Stimulated activated CD8-positive, alpha-beta memory T cell treated with anti-CD3 and anti-CD28 coated beads, Interleukin-4, amount 100 ng/mL, for 1 hour (primary cell): ENCODE measurements around the gene DGKE.

Experiments
- DNase-seq, 2 donors: peaks; one replicate each; pipeline ENCODE4 v3.0.0-alpha.2; 2020; ENCODE audit warnings: low read depth in 2 of 2, low spot score in 1 of 2

Gene DGKE

DNA sequence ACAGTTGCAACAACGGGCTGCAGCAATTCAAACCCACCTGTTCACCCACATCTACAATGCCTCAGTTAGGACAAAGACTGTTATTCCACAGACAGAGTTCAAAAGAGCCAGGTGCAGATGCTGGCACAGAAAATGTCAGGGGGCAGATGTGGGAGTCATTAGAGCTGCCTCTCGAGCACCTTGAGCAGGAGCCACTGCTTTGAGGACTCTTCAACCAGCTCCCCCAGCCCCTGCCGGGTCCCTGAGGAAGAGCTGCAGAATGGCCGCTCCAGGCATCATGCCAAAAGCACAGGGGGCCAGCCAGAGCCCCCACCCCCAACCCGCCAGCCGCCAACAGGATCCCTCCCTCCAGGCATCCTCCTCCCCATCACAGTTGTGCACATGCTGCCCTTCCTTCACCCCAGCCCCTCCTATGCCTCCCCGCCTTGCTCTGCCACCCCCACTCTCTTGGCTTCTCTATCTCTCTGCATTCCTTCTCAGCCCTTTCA is 21.0 kb upstream of the DGKE start:
- no peak for DNase-seq

- no peak for DNase-seq
Observed at GRCh38 chr17:56815711-56816110, 18.2 kb upstream of the DGKE start.

DNA sequence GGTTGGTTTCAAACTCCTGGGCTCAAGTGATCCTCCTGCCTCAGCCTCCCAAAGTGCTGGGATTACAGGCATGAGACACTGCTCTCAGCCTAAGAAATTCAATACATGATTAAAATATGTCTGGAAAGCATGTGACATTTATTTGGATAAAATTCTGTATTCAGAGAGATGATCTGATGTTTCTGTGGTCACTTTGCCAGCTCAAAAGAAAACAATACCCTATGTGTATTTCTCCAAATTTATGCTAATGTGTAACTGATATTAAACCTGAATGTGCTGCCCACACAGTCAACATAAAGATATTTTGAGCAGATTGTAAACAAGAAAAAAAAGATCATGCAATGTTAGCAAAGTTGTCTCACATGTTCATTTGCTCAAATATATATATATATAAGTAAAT is 16.9 kb upstream of the DGKE start:
- no peak for DNase-seq

DNA sequence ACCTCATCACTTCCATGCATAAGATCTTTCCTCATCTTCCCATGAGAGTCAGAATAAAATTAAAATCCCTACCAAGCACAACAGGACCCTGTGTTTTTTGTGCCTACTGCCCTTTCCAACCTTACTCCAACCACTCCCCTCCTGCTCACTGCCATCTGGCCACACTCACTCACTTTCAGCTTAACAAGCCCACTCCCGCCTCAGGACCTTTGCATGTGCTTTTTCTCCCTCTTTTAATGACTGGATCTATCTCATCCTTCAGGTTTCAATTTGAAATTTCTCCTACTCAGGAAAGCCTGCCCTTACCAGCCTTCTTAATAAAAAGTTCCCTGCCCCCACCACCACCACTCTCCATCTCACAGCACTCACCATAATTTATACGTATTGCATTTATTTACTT is 14.9 kb upstream of the DGKE start:
- no peak for DNase-seq

GRCh38 chr17:56819431-56820145 is 14.4 kb upstream of the DGKE start:
- peak; percentile 23 to 51 for DNase-seq

- no peak for DNase-seq
Observed at GRCh38 chr17:56820207-56820606, 13.7 kb upstream of the DGKE start.

GRCh38 chr17:56821847-56822534 is 12.0 kb upstream of the DGKE start:
- DNase-seq = no peak

- no peak for DNase-seq
Observed at GRCh38 chr17:56822725-56823124, 11.2 kb upstream of the DGKE start.

GRCh38 chr17:56823848-56824247 is 10.1 kb upstream of the DGKE start:
- no peak for DNase-seq

GRCh38 chr17:56824503-56824902 is 9.4 kb upstream of the DGKE start:
- DNase-seq = no peak

GRCh38 chr17:56826611-56827414 is 7.1 kb upstream of the DGKE start:
- no peak for DNase-seq

DNA sequence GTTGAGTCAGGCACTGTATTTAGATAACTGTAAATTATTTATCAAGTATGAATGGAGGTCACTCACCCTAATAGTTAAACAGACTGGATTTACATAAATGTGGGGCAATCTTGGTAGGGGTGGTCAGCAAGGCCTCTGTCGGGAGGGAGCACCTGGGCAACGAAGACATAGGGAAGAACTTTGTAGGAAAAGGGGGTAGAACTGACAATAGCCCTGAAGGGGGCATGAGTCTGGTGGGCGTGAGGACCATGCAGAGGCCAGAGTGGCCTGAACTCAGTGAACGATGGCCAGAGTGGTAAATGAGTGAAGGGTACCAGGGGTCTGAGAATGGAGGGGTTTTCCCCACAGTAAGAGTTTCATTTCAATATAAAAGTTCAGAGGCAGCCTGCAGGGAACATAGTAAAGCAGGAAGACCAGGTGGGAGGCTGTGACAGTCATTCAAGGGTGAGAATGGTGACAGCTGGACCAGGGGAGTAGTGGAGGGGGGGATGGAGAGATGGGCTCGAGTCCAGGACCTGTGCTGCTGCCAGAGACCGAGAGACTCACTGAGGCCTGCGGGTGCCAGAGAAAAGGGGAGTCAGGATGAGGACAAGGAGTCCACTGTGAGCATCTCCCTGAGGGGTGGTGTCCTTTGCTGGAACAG is 3.1 kb upstream of the DGKE start:
- no peak for DNase-seq

DNA sequence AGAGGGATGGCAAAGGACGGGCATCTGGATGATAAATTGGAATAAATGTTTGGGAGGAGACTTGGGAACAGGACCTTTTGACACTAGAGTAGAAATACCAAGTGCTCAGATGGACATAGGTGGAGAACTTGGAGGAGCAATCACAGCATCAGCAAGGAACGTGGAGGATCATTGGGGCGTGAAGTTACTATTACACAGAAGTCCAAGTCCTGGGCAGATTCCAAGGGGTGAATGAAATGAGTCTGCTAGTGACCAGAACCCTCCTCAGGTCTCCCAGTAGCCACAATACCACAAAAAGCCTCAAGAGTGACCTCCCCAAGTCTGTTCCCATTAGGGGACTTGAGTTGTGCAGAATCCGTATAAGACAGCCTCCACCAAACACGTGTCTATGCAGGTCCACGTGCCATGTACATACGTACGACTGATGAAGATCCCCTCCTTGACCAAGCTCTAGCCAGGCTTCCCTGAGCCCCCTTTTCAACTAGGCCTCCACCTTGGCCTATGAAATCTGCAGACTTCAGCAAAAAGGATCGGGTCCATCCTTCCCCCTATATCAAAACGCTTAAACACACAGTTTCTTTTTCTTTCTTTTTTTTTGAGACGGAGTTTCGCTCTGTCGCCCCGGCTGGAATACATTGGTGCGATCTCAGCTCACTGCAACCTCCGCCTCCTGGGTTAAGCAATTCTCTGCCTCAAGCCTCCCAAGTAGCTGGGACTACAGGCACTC is 2.4 kb upstream of the DGKE start:
- DNase-seq = no peak

DNA sequence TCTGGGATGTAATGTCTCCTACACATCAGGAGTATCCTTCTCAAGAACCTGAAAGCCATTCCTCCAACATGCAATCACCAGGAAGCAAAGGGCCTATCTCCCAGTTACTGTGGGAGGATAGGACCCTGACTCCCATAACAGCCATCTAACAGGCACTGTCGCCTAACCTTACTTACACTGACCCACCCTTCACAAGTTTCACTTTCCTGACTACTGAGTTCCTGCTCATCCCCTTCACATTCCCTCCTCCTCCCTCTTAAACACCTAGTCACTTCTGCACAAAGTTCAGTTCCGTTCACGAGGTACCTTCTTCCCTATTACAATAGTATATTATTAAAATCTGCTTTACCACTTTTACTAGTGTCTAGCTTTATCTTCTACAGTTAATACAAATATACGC is 1.5 kb upstream of the DGKE start:
- DNase-seq = no peak

DNA sequence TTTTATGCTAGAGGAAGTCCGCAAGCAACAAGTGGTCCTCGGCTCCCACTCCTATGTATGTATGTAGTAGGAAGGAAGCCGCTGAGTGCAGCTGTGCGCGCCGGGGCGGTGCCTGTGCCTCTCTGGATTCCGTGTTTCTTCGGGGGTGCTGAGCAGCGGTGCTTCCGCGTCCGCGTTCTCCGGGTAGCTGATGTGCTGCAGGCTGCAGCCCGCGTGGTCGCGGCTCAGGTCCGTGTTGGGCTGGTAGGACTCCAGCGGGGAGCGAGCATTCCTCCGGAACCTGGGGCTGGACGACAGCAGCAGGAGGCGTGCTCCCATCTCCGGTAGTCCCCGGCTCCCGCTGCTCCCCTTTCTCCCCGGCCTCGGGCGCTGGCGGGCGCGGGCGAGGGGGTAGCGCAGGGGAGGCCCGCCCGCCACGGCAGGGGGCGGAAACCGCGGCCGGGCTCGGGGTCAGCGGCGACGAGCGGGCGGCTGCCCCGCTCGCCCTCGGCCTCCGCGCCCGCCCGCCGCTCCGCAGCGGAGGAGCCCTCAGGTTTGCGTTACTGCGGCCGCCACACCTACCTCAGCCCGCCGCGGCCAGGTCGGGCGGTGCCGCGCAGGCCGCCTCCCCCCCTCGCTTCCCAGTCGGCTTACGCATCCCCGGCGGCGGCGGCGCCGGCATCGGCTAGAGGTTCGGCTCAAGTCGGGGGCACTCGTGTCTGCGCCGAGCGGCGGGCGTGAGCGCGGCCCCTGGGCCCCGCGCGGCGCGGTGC is 718 bp upstream of the DGKE start:
- peak; percentile 32 to 42 for DNase-seq

- peak; percentile 34 to 40 for DNase-seq
Observed at GRCh38 chr17:56834380-56835263, 671 bp downstream of the DGKE start.

GRCh38 chr17:56835264-56835585 is 1.3 kb downstream of the DGKE start:
- DNase-seq = no peak

DNA sequence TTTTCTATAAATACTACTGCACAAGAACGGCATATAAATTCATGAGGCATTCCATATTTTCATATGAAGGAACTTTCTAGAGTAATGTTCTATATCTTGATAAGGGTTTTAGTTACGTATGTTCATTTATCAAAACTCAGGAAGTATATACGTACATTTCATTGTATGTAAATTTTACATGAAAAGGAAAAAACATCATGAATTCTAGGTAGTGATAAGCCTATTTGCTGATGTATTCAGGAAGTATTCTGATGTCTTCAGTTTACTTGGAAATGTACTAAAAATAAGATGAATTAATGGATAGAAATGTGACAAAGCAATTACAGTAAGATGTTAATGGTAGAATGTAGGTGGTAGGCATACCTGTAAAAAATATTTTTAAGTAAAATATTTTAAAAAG is 4.7 kb downstream of the DGKE start:
- DNase-seq = no peak

GRCh38 chr17:56842577-56842976 is 8.6 kb downstream of the DGKE start:
- DNase-seq = no peak
